HG02798 (cell line): ENCODE measurements around the gene APBA1.

Source experiments
- ATAC-seq: cut with Tn5 transposase; IDR thresholded peaks from one replicate; pipeline ENCODE4 v1.9.1; 2021; ENCODE audit warnings: mild to moderate bottlenecking; ENCODE audit not compliant: unreplicated experiment, poor library complexity

The APBA1 gene

DNA sequence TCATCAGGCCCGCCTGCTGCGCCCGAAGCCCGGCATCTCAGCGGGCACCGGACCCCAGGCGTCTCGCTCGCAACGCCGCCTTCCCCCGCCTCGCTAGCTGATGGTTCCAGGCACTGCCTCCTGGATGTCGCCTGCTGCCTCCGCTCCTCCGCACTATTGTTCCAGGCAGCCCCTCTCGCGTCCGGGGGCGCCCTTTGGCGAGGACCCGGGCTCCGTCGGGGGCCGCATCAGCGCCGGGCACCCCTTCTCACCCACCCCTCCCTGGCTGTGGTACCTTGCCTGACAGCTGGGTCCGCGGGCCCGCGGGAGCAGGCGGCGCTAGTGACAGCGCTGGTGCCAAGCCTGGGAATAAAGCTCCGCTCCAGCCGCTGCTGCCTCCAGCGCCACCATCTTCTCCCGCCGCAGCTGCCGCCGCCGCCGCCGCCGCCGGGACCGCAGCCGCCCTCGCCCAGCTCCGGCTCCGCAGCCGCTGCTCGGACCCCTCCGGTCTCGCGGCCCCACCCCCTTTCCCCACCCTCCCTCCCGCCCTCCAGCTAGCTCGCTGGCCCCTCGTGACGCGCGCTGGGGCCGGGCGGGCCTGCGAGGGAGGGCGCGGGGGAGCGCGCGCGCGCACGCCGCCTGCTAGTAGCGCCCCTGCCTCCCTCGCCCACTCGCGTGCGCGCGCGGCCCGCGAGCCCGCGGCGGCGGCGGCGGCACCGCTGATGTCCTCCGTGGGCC, at the start of gene APBA1:
Gene APBA1 (minus strand): TSS at position 493 of the 717 bp plus-strand sequence.
- peak; percentile 37 for ATAC-seq

DNA sequence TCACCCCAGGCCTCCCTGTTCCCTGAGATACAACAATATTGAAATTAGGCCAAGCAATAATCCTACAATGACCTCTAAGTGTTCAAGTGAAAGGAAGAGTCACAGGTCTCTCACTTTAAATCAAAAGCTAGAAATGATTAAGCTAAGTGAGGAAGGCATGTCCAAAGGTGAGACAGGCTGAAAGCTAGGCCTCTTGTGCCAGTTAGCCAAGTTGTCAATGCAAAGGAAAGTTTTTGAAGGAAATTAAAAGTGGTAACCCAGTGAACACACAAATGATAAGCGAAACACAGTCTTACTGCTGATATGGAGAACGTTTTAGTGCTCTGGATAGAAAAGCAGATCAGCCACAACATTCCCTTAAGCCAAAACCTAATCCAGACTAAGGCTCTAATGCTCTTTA, 47.8 kb upstream of the APBA1 start:
- no peak for ATAC-seq

DNA sequence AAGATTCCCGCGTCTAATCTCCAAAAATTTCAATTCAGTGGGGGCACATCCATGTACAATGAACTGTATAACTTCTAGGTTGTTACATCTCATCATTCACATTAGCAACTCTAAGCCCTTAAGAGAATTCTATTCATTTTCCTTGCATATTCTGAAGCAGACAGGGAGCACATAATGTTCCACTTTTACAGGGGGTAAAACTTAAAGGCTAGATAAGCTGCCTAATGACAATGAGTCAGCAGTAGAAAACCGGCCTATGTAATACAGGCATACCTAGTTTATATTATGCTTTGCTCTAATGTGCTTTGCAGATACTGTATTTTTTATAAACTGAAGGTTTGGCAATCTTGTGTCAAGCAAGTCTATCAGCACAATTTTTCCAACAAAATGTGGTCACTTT, 47.2 kb upstream of the APBA1 start:
- no peak for ATAC-seq

DNA sequence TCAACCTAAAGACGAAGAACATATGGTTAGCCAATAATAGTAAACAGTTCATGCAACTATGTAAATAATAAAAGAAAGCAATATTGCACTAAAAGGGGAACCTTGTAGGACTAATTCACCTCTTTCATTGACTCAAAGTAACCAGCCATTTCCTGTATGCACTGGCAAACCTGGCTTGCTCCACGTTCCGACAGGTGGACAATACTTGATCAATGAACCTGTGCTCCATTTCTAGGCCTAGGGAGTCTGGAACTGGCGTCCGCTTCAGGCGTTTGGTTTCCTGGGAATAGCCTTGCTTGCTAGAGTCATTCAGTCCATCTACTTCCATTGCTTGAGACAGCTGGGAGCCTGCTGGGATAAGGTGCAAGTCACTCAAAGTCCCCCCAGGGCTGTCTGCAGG, 46.0 kb upstream of the APBA1 start:
- ATAC-seq, result no peak

DNA sequence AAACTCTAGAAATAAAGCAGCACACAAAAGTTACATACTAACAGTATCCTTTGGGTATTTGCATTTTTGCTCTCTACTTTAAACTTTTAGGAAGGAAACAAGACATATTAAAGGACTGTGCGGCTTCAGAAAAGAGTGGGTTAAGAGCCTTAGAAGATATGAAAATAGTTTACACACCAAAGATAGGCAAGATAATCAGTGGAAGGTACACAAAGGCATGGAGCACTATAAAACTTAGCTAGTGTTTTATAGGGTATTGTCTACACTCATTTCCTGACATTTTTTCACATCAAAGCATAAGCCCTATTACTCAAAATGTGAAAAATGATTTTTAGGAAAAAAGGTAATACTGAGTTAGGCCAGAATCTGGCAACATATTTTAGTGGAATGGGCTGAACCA, 43.7 kb upstream of the APBA1 start:
- no peak for ATAC-seq

DNA sequence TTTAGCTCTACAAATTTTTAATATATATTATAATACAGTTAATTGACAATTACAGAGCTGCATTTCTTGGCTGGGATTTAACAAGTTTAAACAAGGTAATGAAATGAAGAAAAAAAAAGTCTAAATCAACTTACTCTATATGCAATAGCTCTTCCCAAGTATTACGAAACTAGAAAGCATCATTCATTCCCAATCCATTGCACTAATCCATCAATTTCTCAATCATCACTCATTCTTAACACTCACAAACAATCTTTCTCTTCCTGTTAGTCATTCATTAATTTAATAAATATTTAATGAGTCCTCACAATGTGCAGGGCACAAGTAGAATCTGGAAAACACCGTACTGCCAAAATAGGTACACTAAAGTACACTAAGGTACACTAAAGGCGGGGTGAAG, 42.9 kb upstream of the APBA1 start:
- no peak for ATAC-seq

DNA sequence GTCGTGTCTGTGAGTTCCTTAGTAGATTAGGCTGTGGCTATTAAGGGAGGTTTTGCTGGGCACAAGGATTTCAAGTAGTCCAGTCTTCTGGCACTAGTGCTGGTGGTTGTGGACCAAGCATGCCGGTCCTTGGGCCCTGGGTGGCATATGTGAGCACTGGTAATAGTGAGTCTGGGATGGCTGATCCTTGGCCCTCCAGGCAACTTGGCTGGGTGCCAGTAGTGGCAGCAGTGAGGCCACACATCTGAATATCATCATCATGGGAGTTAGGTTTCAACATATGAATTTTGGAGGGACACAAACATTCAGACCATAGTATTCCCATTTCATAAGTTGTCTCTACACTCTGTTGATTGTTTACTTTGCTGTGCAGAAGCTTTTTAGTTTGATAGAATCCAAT, 25.3 kb upstream of the APBA1 start:
- no peak for ATAC-seq

DNA sequence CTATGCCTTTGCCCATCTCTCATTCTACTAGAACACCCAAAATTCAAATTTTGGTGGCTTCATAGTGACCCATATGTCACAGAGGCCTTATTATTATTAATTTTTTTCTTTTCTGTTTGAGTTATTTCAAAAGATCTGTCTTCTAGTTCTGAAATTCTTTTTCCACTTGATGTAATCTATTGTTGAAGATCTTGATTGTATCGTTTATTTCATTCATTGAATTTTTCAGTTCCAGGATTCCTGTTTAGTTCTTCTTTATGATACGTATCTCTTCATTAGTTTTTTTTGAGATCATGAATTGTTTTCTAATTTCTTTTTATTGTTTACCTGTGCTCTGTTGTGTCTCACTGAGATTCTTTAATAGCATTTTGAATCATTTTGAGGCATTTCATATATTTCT, 24.6 kb upstream of the APBA1 start:
- ATAC-seq, result no peak

DNA sequence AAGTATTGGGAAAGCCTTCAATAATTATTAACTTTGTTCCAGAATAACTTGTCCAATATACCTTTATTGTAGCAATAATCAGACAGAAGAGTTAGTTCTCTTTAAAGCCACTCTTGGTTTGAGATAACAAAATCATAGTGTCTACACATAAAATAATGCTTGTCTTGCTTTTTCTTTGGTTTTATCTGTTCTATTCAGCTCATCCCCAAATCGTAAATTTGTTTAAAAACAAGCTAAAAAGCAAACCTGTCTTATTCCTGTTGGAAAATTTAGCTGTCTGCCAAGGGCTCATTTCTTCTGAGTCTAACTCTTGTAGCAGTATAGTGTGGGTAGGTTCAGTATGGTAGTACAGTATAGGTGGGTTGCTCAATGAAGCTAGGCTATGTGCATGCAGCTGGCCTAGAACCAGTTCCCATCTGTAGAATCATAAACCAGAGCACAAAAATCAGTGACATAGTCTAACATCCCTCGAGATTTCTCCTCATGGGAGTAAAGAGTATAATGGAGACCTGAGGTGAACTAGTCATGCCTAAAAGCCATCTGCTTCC, 17.9 kb upstream of the APBA1 start:
- ATAC-seq, result no peak

DNA sequence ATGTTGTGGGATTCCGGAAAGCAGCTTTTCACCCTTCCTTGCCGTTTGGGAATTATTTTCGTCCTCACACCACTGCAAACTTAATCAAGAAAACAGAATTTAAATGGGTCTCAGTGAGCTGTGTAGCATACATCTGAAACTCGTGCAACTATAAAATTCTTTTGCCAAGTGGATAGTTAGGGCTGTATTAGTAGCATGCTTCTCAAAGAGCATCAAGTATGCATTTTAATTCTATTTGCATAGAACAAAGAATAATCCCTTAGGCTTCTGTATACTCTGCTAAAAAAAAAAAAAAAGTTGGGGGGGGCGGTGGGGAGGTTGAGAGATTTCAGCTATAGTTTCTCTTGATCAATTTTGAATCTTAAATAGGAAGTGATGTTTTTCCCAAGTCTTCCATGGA, 11.8 kb upstream of the APBA1 start:
- no peak for ATAC-seq

DNA sequence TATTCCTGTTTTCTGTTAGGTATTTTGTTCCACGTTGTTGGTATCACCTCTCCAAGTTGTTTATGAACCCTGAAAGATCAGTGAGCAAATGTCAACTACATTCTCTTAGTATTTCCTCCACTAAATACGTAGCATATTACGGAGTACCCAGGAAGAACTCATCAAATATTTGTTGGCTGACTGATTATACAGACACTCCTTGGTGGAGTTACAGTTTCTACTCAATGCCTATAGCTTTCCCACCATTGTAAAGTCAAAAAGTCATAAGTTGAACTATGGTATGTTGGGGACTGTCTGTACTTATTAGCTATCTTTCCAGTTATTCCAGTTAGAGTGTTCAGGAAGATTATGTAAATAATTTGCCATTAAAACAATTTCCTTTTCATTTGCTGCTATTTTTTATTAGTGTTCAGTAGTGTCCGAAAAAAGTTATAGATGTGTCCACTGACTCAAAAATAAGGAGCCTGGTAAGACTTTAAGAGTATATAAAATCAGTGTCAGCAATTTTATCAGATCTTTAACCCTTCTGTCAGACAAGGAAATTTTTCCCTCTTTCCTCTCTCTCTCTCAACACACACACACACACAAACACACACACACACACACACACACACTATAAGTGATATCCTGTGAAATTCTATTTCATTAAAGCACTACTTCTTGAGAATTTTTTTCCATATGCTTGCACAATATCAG, 6.8 kb upstream of the APBA1 start:
- ATAC-seq, result no peak

DNA sequence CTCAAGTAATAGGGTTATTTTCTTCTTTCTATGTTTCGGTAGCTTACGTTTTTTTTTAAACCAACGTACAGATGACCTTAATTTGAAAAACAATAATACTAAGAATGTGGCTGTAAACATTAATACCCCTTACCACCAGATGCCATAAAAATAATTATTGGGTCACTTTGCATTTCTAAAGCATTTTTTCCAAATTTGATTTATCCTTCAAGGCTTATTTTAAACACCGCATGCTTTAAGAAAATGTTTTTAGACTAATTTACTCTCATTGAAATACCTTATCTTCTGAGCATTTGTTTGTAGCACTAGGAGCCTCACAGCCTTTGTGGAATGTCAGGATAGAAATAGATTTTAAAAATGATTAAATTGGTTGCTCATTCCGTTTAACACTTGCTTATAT, 5.8 kb upstream of the APBA1 start:
- no peak for ATAC-seq

DNA sequence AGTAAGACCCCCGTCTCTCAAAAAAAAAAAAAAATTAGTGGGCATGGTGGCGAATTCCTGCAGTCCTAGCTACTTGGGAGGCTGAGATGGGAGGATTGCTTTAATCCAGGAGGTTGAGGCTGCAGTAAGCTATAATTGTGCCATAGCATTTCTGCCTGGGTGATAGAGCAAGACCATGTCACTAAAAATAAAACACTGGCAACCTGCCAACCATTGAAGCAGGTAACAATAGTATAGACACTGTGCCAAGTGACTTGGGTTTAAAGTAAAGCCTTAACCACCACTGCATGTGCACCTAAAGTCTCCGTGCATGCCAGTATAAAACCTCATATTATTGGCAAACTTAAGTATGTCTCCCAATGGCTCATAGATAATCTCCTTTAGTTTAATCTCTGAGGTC, 3.4 kb upstream of the APBA1 start:
- no peak for ATAC-seq

DNA sequence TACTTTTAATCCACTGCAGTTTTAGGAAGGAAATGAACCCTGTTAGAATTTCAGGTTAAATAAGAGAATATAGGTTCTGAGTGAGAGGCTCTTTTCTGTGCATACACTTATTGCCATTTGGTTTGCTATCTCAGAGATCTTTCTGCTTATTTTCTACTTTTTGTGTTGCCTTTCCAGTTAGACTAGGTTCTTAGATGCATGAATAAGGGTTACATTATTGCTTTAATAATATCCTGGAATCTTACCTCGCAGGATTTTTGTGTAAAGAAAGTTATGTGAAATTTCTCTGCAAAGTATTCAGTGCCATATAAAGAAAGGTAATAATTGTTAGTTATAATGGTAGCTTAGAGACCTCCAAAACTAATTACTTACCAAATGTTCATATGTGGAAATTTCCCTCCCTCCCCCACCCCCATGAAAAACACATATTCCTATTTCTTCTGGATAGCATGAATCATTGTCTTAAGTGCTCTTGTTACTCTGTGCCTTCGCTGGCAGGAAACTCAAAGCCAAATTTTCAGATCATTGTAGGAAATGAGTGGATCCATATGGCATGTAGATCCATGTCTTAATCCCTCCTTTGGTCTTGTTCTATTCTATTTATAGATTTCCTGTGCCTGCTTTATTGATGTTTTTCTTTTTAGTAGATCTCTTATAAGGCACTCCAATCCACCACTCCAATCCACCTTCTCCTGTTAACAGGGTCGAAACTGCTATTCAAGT, 2.7 kb upstream of the APBA1 start:
- no peak for ATAC-seq

DNA sequence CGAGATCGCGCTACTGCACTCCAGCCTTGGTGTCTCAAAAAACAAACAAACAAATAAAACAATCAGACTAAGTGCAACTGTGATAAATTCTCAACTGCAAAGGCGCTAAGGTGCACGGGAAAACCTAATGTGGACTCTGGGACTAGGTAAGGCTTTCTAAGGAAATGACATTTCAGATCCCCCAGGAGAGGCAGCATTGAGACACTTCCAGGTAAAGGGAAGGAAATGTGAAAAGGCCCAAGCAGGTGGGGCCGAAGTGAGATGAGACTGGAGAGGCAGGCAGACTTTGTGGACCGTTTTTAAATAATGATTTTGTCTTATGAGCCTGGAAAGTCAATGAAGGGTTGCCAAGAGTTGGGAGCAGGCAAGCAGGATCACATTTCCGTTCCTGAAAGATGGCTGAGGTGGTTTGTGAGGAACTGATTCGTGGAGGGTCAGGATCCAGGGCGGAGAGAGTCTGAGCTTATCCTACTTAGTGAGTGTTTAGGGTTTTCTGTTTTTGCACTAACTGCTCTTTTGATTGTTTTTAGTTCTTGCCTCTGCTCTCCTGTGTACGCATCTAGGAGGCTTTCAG, 2.0 kb upstream of the APBA1 start:
- ATAC-seq, result no peak

DNA sequence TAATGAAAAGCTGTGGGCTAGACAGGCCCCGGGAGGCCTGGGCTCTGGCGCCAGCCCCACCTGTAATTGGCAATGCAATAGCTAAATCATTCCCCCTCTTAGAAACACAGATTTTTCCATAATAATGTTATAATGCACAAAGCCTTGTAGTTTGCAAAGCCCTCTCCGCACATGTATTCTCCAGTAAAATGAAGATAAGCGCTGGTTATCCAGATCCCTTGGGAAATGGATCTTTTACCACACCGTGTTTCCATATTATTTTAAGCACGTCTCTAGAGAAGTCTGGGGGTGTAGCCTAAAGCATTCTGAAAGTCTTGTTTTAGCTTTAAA, 1.1 kb upstream of the APBA1 start:
- ATAC-seq, result no peak

DNA sequence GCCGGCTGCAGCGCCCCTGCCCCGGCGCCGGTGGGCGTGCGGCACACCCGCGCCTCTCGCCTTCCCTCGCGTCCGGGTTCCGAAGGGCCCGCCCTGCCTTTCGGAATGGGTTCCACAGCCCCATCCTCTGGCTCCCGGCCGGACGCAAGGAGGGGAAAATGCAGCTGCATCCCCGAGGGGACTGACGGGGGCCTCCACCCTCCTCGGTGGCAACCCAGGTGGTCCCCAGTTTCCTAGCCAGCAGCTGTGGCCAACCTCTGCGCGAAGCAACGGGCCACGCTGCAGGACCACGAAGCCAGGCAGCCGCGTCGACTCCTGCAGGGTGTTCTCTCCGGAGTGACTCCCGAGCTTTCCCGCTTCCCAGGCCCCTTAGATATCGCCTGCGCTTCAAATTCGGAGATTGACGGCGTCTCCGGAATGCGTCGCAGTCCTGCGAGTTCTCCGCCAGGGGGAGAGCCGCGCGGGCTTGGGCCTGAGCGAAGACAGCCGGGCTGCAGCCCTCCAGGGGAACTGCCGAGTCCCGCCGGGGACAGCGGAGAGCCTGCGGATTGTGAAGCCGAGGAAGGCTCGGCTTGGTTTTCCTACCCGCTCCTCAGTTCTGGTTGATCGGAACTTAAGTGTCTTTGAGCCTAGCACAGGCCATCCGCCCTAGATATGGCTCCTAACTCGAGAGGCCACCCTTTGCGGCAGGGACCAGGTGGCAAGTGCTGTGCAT, 582 bp upstream of the APBA1 start:
- ATAC-seq, result peak; percentile 95

DNA sequence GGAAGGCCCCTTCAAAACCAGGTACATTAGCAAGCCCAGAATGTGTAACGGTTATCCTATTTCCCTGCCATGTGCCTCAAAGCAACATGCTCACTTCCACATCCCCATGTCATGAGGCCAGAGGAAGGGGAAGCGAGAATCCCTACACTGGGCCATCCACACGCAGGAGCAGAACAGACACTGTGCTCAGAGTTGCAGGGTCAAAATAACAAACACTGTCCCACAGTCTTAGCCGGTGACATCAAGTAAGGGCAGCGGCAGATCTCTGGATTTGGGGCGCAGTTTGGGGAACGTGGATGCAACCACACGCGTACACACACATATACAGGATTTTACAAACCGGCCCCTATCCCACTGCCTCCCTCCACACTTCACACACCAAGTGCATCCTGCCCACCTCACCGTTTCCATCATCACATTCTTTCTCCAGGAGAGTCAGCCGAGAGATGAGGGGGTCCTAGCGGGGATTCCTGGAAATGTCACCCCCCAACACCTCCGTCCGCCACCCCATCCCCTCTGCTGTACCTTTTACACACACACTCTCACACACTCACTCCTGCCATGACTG, 776 bp downstream of the APBA1 start:
- no peak for ATAC-seq

DNA sequence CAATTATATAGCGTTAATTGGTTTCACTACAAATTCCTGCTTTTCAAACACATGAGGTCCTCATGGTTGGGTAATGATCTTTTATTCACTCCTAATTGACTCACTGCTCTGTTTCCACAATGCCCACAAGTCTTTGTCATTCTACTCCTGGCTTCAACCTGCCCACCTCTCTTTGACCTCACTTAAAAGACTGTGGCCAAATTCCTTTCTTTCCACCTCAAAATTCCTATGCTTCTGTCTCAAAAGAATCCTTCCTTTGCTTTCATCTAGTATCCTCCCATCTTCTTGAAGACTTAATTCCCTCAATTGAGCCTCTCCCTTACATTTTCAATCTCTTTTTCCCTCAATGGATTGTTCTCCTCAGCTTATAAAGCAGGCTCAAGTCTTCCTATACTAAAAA, 4.9 kb downstream of the APBA1 start:
- ATAC-seq, result no peak

DNA sequence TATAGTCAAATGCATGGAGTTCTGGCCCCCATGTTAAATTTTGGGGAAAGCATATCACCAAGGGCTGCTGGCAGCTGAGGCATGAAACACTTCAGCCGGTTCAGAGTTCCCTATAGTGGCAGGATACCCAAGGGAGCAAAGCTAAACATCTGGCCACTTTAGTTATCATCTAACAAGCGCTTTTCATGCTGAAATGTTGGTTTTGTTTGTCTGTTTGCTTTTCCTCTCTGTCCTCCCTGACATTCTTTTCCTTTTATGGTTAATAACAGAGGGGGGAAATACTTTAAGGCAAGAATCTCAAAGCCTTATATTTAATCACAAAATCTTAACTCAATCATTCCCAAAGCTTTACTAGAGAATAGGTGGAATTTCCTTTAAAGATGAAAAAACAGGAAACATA, 11.9 kb downstream of the APBA1 start:
- ATAC-seq, result no peak
